DOHH2 (cell line): ENCODE results near the gene NPIPA1.
"Not testable (repeated sequence)": the region's sequence is repeated elsewhere in the genome, so short reads cannot be mapped to it uniquely, and the experiment has no call there.

Experiments used
- H3F3A ChIP-seq: fragments of 200-600 bp; sonication (generic), shearing (Covaris generic); 2 replicates; pipeline ENCODE4 v1.6.0; 2016; ENCODE audit warnings: antibody characterized with exemption, mild to moderate bottlenecking; ENCODE audit not compliant: control insufficient read depth, insufficient read depth
- H3K27ac ChIP-seq: fragments of 200-600 bp; sonication (generic); 2 replicates; pipeline ENCODE4 v1.5.1; 2014; ENCODE audit warnings: low read depth, mild to moderate bottlenecking, low read length, moderate library complexity
- H3K27me3 ChIP-seq: fragments of 200-600 bp; sonication (generic); 2 replicates; pipeline ENCODE4 v1.6.1; 2014; ENCODE audit warnings: mild to moderate bottlenecking, low read length, mixed read lengths; ENCODE audit not compliant: control insufficient read depth
- H3K36me3 ChIP-seq: fragments of 200-600 bp; sonication (generic); 2 replicates; pipeline ENCODE4 v1.6.1; 2014; ENCODE audit warnings: mild to moderate bottlenecking, low read length, moderate library complexity, mixed read lengths; ENCODE audit not compliant: control insufficient read depth
- H3K4me1 ChIP-seq: fragments of 200-600 bp; sonication (generic); 2 replicates; pipeline ENCODE4 v1.6.1; 2014; ENCODE audit warnings: mild to moderate bottlenecking, low read length, mixed read lengths; ENCODE audit not compliant: control insufficient read depth
- H3K4me2 ChIP-seq: fragments of 200-600 bp; sonication (generic); 2 replicates; pipeline ENCODE4 v1.6.0; 2014; ENCODE audit warnings: mild to moderate bottlenecking, low read length, moderate library complexity
- H3K4me3 ChIP-seq: fragments of 200-600 bp; sonication (generic); 2 replicates; pipeline ENCODE4 v1.5.1; 2014; ENCODE audit warnings: mild to moderate bottlenecking, low read length, mixed read lengths
- H3K79me2 ChIP-seq: fragments of 200-600 bp; sonication (generic); 2 replicates; pipeline ENCODE4 v1.6.1; 2014; ENCODE audit warnings: mild to moderate bottlenecking, low read length, mixed read lengths; ENCODE audit not compliant: control insufficient read depth
- H3K9me2 ChIP-seq: fragments of 200-600 bp; sonication (generic); replicated peaks from 2 replicates; pipeline ENCODE4 v1.6.1; 2014; ENCODE audit warnings: mild to moderate bottlenecking, low read length, mixed read lengths; ENCODE audit not compliant: control insufficient read depth
- H3K9me3 ChIP-seq: fragments of 200-600 bp; sonication (generic); 2 replicates; pipeline ENCODE4 v1.6.1; 2014; ENCODE audit warnings: antibody characterized with exemption, low read length, mixed read lengths; ENCODE audit not compliant: control insufficient read depth, insufficient read depth
- H4K20me1 ChIP-seq: fragments of 200-600 bp; sonication (generic); 2 replicates; pipeline ENCODE4 v1.6.0; 2014; ENCODE audit warnings: low read depth, mild to moderate bottlenecking, antibody characterized with exemption, low read length, moderate library complexity; ENCODE audit not compliant: control insufficient read depth, insufficient read depth

The NPIPA1 gene

DNA sequence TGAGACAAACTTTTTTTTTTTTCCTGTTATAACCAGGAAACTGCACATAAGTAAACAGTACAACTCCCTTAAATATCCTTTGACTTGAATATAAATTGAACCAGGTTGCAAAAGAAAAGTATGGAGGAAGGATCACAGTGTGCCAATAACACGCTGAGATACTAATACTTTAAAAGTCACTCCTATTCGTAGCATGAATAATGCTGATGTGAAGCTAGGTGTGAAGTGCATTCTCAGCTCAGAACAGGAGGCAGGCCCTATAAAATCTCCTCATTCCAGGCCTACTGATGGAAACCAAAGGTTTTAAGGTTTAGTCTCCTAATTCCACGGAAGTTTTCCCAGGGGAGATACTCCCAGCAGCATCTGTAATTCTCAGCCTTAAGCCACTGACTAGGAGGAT lies 62.6 kb downstream of the NPIPA1 start:
- not testable (repeated sequence) for H3K4me1 ChIP-seq, H3K4me3 ChIP-seq, H4K20me1 ChIP-seq, H3K9me2 ChIP-seq, H3K27me3 ChIP-seq, H3K27ac ChIP-seq, H3F3A ChIP-seq, H3K9me3 ChIP-seq, H3K4me2 ChIP-seq
- H3K79me2 ChIP-seq, result peaks cover 16% of the 10 kb centered on the region
- H3K36me3 ChIP-seq, result peaks cover 15% of the 10 kb centered on the region
